Astrocyte (in vitro differentiated cells and primary cell): ENCODE results near the gene TMEM94.

Source experiments
- CTCF ChIP-seq: IDR thresholded peaks from 2 replicates; pipeline ENCODE4 v1.5.1; 2011; ENCODE audit warnings: low read depth, mild to moderate bottlenecking, inconsistent platforms, low read length, moderate library complexity; ENCODE audit not compliant: insufficient read depth
- EZH2 ChIP-seq: IDR thresholded peaks from 2 replicates; pipeline ENCODE4 v1.6.1; 2012; ENCODE audit warnings: mild to moderate bottlenecking, low read length, inconsistent platforms; ENCODE audit not compliant: insufficient read depth

GRCh38 chr17:75414488-75414887, 41.9 kb upstream of the TMEM94 start:
- TF ChIP-seq EZH2 (no peak), CTCF (no peak)
